GM21381 (cell line): Measurements from ENCODE around the gene HOXB13.
A peak's percentile ranks its signal among the peaks of the same experiment; 100 is the strongest.

Source experiments
- ATAC-seq: cut with Tn5 transposase; IDR thresholded peaks from one replicate; pipeline ENCODE4 v1.9.1; 2021; ENCODE audit warnings: mild to moderate bottlenecking, moderate library complexity; ENCODE audit not compliant: unreplicated experiment

The HOXB13 gene

GRCh38 chr17:48715496-48716399 lies 12.8 kb downstream of the HOXB13 start:
- ATAC-seq, result no peak

- ATAC-seq, result no peak
Observed at GRCh38 chr17:48711128-48711527, 17.4 kb downstream of the HOXB13 start.

GRCh38 chr17:48704361-48705248 lies 23.9 kb downstream of the HOXB13 start:
- ATAC-seq, result no peak

GRCh38 chr17:48701864-48702532 lies 26.6 kb downstream of the HOXB13 start:
- no peak for ATAC-seq

GRCh38 chr17:48693178-48693577 lies 35.4 kb downstream of the HOXB13 start:
- ATAC-seq, result no peak

GRCh38 chr17:48692049-48692448 lies 36.5 kb downstream of the HOXB13 start:
- ATAC-seq, result no peak

GRCh38 chr17:48690655-48691054 lies 37.9 kb downstream of the HOXB13 start:
- ATAC-seq, result no peak

- ATAC-seq, result no peak
Observed at GRCh38 chr17:48681609-48682008, 46.9 kb downstream of the HOXB13 start.

GRCh38 chr17:48679385-48680096 lies 49.0 kb downstream of the HOXB13 start:
- ATAC-seq, result no peak

- peak; percentile 66 for ATAC-seq
Observed at GRCh38 chr17:48678141-48678971, 50.2 kb downstream of the HOXB13 start.

- no peak for ATAC-seq
Observed at GRCh38 chr17:48676963-48677558, 51.5 kb downstream of the HOXB13 start.
